Loucy (cell line): ENCODE data around the gene LTC4S.

Source experiments
- EZH2phosphoT487 ChIP-seq: fragments of 200-600 bp; IDR thresholded peaks from 2 replicates; pipeline ENCODE4 v1.6.1; 2018; ENCODE audit warnings: antibody characterized with exemption, mild to moderate bottlenecking, moderate library complexity, borderline replicate concordance
- TF ChIP-seq, protein P1 (sequence below): fragments of 200-600 bp; sonication (generic); conservative IDR thresholded peaks from 2 replicates; pipeline ENCODE4 v1.5.1; 2014; ENCODE audit warnings: mild to moderate bottlenecking, antibody characterized with exemption, low read length

DNA sequence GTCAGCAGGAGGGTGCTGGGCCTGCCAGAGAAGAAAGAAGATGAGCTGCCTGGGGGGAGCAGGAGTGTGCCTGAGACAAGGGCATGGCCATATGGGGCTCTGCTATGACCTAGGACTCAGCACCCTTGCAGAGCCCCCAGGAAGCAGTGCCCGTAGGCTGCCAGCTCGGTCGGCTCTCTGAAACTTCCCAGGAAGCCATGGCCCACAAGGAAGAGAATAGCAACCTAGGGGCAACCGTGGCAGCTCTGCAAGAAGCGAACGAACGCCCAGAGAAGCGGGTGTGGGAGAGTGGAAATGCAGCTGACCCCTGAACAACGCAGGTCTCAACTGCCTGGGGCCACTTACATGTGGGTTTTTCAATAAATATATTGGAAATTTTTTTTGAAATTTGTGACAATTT, 10.7 kb upstream of the LTC4S start:
- TF ChIP-seq EZH2phosphoT487, result no peak
- TF ChIP-seq, protein P1, sequence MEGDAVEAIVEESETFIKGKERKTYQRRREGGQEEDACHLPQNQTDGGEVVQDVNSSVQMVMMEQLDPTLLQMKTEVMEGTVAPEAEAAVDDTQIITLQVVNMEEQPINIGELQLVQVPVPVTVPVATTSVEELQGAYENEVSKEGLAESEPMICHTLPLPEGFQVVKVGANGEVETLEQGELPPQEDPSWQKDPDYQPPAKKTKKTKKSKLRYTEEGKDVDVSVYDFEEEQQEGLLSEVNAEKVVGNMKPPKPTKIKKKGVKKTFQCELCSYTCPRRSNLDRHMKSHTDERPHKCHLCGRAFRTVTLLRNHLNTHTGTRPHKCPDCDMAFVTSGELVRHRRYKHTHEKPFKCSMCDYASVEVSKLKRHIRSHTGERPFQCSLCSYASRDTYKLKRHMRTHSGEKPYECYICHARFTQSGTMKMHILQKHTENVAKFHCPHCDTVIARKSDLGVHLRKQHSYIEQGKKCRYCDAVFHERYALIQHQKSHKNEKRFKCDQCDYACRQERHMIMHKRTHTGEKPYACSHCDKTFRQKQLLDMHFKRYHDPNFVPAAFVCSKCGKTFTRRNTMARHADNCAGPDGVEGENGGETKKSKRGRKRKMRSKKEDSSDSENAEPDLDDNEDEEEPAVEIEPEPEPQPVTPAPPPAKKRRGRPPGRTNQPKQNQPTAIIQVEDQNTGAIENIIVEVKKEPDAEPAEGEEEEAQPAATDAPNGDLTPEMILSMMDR, result no peak
